GM12801 (cell line): Measurements from ENCODE around the gene RPP25.

Experiments used
- TF ChIP-seq, protein P1 (sequence below): IDR thresholded peaks from one replicate; pipeline ENCODE4 v1.5.1; 2011; ENCODE audit warnings: control low read depth; ENCODE audit not compliant: insufficient read length; ENCODE audit errors: extremely low read depth

Gene RPP25

DNA sequence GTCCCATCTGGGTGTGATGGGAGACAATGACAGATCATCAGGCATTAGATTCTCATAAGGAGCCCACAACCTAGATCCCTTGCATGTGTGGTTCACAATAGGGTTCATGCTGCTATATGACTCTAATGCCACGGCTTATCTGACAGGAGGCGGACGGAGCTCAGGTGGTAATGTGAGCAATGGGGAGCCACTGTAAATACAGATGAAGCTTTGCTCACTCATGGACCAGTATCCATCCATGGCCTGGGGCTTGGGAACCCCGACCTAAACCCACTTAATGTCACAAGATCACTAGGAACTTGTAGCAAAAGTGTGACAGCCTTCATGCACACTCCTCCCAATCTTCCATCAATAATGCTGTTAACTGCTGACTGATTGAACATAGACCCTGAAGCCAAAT is 47.9 kb downstream of the RPP25 start:
- TF ChIP-seq, protein P1, sequence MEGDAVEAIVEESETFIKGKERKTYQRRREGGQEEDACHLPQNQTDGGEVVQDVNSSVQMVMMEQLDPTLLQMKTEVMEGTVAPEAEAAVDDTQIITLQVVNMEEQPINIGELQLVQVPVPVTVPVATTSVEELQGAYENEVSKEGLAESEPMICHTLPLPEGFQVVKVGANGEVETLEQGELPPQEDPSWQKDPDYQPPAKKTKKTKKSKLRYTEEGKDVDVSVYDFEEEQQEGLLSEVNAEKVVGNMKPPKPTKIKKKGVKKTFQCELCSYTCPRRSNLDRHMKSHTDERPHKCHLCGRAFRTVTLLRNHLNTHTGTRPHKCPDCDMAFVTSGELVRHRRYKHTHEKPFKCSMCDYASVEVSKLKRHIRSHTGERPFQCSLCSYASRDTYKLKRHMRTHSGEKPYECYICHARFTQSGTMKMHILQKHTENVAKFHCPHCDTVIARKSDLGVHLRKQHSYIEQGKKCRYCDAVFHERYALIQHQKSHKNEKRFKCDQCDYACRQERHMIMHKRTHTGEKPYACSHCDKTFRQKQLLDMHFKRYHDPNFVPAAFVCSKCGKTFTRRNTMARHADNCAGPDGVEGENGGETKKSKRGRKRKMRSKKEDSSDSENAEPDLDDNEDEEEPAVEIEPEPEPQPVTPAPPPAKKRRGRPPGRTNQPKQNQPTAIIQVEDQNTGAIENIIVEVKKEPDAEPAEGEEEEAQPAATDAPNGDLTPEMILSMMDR, result no peak

DNA sequence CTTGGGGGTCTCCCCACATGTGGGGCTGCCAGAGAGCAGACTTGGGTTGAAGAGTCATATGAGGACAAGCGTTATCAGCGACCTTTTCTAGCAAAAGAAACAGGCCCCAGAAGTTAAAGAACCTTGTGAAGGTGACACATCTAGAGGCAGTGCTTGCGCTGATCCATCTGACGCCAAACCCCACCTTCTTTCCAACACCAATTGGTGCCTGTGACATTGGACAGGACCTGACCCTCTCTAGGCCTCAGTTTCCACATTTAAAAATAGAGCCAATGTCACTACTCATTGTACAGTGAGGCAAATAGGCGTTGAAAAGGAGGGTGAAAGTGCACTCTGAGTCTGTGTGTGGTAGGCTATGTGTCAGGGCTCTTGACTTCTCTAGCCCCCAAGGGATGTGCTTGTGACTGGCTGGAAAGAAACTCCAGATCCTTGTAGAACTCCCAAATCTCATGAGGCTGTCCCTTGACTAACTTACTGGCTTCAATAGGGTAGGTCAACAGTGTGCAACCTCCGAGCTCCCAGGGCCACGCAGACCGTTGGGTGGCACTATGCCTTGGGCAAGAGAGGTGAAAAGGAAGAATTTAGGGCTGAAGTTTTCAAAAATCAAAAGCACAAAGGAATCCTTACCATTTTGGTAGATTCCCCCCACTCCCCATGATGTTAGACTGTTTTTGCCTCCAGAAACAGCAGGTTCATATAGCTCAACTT is 49.3 kb downstream of the RPP25 start:
- TF ChIP-seq, protein P1, result no peak

DNA sequence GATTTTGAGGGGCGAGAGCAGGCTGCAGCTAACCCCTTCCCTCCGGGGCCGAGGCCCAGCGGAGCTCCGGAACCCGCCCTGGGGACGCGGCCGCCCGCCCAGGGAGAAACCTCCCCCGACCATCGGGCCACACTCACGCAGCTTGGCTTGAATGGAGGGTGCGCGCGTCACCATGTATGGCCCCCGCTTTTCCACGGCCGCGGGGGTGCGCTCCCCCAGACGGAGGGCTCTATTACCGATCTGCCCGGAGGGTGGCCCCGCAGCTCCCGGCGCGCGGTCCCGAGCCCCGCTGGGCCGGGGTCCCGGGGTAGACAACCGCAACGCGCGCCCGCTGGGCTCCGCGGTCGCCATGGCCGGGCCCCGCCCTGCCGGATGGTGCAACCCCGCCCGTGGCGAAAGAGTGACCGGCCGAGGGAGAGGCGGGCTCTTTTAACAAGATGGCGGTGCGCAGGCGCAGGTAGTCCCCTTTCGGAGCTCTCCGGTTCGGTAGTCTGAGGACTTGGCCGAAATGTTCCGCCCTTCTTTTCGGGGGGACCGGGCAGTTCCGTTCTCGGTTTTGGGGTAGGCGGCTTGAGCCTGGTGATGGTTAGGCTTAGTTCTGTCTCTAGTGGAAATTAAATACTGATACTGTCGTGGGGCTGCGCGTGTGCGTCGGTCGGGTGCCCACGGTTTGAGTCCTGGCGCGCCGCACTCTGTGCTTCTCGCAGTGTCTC is 50.0 kb downstream of the RPP25 start, which contains the start of gene FAM219B:
FAM219B (minus strand) TSS at position 402 of the 713 bp plus-strand sequence; CDS start at position 351, 51 bp downstream.
- TF ChIP-seq, protein P1, result no peak

DNA sequence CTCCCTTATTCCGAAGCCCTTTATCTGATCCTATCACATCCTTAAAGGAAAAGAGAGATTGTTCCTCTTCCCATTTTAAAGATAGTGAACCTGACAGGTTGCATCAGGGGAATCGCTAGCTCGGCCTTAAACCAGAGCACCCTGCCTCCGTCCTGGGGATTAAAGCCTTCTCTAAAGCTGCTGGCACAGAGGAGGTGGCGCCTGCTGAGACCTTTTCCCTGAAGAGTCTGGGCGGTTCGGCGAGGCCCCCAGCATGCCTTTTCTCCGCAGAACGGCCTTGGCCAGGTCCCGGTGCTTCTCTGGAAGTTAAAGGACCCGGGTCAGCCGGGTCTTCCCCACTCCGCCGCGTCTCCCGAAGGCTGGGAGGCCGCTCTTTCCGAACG is 50.5 kb downstream of the RPP25 start:
- TF ChIP-seq, protein P1, result no peak
